NCI-H2107 treated with DMSO at 0.1 percent for 48 hours (cell line): ENCODE data around the gene PEX14.

Experiments used
- DNase-seq: peaks from one replicate; lab custom pipeline; 2025; ENCODE audit not compliant: unreplicated experiment; lab: John Stamatoyannopoulos, UW

Gene PEX14

GRCh38 chr1:10662090-10662688 is 187.4 kb downstream of the PEX14 start:
- no peak for DNase-seq

GRCh38 chr1:10662824-10663677 is 188.3 kb downstream of the PEX14 start:
- no peak for DNase-seq

GRCh38 chr1:10663678-10664035 is 188.9 kb downstream of the PEX14 start:
- no peak for DNase-seq

GRCh38 chr1:10664251-10664650 is 189.5 kb downstream of the PEX14 start:
- no peak for DNase-seq

GRCh38 chr1:10665226-10665625 is 190.5 kb downstream of the PEX14 start:
- no peak for DNase-seq

GRCh38 chr1:10665930-10666850 is 191.4 kb downstream of the PEX14 start:
- no peak for DNase-seq

GRCh38 chr1:10667861-10668761 is 193.4 kb downstream of the PEX14 start:
- no peak for DNase-seq

- no peak for DNase-seq
Observed at GRCh38 chr1:10669570-10669969, 194.8 kb downstream of the PEX14 start.

GRCh38 chr1:10670190-10670589 is 195.4 kb downstream of the PEX14 start:
- no peak for DNase-seq

GRCh38 chr1:10671090-10671489 is 196.3 kb downstream of the PEX14 start:
- no peak for DNase-seq

GRCh38 chr1:10671622-10672342 is 197.0 kb downstream of the PEX14 start:
- DNase-seq, result no peak

GRCh38 chr1:10672343-10673050 is 197.7 kb downstream of the PEX14 start:
- DNase-seq, result no peak

GRCh38 chr1:10673109-10673711 is 198.5 kb downstream of the PEX14 start:
- DNase-seq, result no peak

GRCh38 chr1:10674222-10674621 is 199.5 kb downstream of the PEX14 start:
- no peak for DNase-seq

- DNase-seq, result no peak
Observed at GRCh38 chr1:10674700-10675609, 200.2 kb downstream of the PEX14 start.

- no peak for DNase-seq
Observed at GRCh38 chr1:10675813-10676212, 201.1 kb downstream of the PEX14 start.

GRCh38 chr1:10676963-10677362 is 202.2 kb downstream of the PEX14 start:
- no peak for DNase-seq
